OCI-LY3 (cell line): ENCODE results near the gene DAB1.

Experiments used
- CTCF ChIP-seq: fragments of 200-600, 300-600 bp; sonication (generic); IDR thresholded peaks from 2 replicates; pipeline ENCODE4 v1.5.1; 2014; ENCODE audit warnings: antibody characterized with exemption, low read length, low read depth
- EZH2phosphoT487 ChIP-seq: fragments of 200-600 bp; shearing (Covaris generic); IDR thresholded peaks from 2 replicates; pipeline ENCODE4 v1.6.1; 2018; ENCODE audit warnings: antibody characterized with exemption, mixed run types, low read depth

GRCh38 chr1:57336793-57337192 lies 87.1 kb downstream of the DAB1 start:
- TF ChIP-seq CTCF (no peak), EZH2phosphoT487 (no peak)
